ENCODE data around the gene MINDY4B. TPM values are rescaled to one million over a fixed set of nuclear protein-coding genes. Genes with fewer than 3 reads are reported as not detected.

The MINDY4B gene
- total and polyA plus RNA-seq, 2 of the 8 experiments (the other 6 are each of a cell fraction or from before 2014, with no cell fraction given), result not detected

- WGBS, 2 experiments (ENCODE audit: extremely low coverage in 1 of 2, insufficient coverage in 1 of 2, insufficient read length in 1 of 2, insufficient replicate concordance in 2 of 2, low coverage in 1 of 2, low lambda C conversion rate in 2 of 2, missing lambda C conversion rate in 1 of 2), result 73% methylated on average over 2 of the region's 2 CpGs; no CpG with 5 or more reads in 1 of the 2 experiments
- Histone ChIP-seq H2AFZ (ENCODE audit: low read length) (no peak overlapping the region), H2BK20ac (ENCODE audit: low read length) (no peak overlapping the region), H3K9me3 (ENCODE audit: insufficient read depth in 2 of 2, low read depth in 1 of 2, low read length in 1 of 2) (no peaks in the 10 kb centered on the region), H3K4me2 (ENCODE audit: insufficient read depth in 1 of 2, low read depth in 2 of 2, low read length in 2 of 2) (no peak overlapping the region), H4K8ac (ENCODE audit: extremely low read depth, insufficient read depth, low read length) (no peak overlapping the region), H3K56ac (replicated peaks; ENCODE audit: insufficient read length, low read depth, low read length) (no peak overlapping the region), H3K23me2 (ENCODE audit: low read depth, low read length) (no peaks in the 10 kb centered on the region), H3K4ac (replicated peaks; ENCODE audit: insufficient read length, low read depth, low read length) (no peak overlapping the region), H4K20me1 (replicated peaks in 1 of 2; ENCODE audit: control insufficient read depth in 1 of 2, insufficient read depth in 2 of 2, low read length in 2 of 2) (no peaks in the 10 kb centered on the region), H3K14ac (ENCODE audit: insufficient read length) (no peak overlapping the region), H3K4me1 (replicated peaks in 1 of 4; ENCODE audit: control insufficient read depth in 3 of 4, insufficient read depth in 4 of 4, low read length in 3 of 4) (no peaks in the 10 kb centered on the region), H3K4me3 (ENCODE audit: extremely low read depth in 1 of 4, insufficient read depth in 2 of 4, low read depth in 3 of 4, low read length in 4 of 4) (no peak overlapping the region), H2AK5ac (ENCODE audit: low read depth, low read length) (no peak overlapping the region), H3K9ac (replicated peaks in 1 of 4; ENCODE audit: extremely low read depth in 1 of 4, low read depth in 3 of 4, low read length in 3 of 4) (no peak overlapping the region), H4K91ac (replicated peaks; ENCODE audit: insufficient read length, low read length) (no peak overlapping the region), H2BK12ac (ENCODE audit: low read depth, low read length) (no peak overlapping the region), H2BK120ac (replicated peaks; ENCODE audit: low read depth, low read length) (no peak overlapping the region), H2BK5ac (ENCODE audit: low read depth, low read length) (no peak overlapping the region), H3K79me2 (ENCODE audit: control insufficient read depth in 1 of 2, insufficient read depth in 2 of 2, low read length in 2 of 2) (no peaks in the 10 kb centered on the region), H2BK15ac (ENCODE audit: low read length) (no peak overlapping the region), H4K5ac (ENCODE audit: insufficient read length, low read depth, low read length) (no peak overlapping the region), H3K18ac (ENCODE audit: extremely low read depth, low read length) (no peak overlapping the region), H3K27ac (ENCODE audit: low read depth, low read length) (no peak overlapping the region), H3K36me3 (ENCODE audit: control insufficient read depth in 2 of 4, insufficient read depth in 4 of 4, low read length in 3 of 4) (no peaks in the 10 kb centered on the region), H3K27me3 (replicated peaks in 1 of 4; ENCODE audit: control insufficient read depth in 3 of 4, extremely low read depth in 1 of 4, insufficient read depth in 3 of 4, low read length in 3 of 4) (peaks cover 0 to 1% (median 0%) of the 10 kb centered on the region in 4 experiments; a peak in 1 of 7 replicates), H3K79me1 (ENCODE audit: low read depth, low read length) (no peaks in the 10 kb centered on the region), H3K23ac (ENCODE audit: insufficient read length) (no peak overlapping the region)
- ChIA-PET CTCF (ENCODE audit: partially characterized antibody) (interaction anchor here (0.6 to 1.8 kb wide), 5 partner anchors 10 to 264 kb away, joined by 3 to 5 read pairs (median 3); no protein-coding TSS in a partner anchor), POLR2A (ENCODE audit: partially characterized antibody) (no interaction called here)
- FAIRE-seq, result no peak
- TF ChIP-seq BCL11A (IDR thresholded peaks at IDR 0.05; ENCODE audit: low read depth in 2 of 2, low read length in 2 of 2) (no peak), TAF7 (optimal IDR thresholded peaks at IDR 0.05; ENCODE audit: borderline replicate concordance, low read depth, low read length) (no peak), GTF2F1 (IDR thresholded peaks at IDR 0.05; ENCODE audit: borderline replicate concordance, low read depth, low read length) (no peak), NANOG (IDR thresholded peaks at IDR 0.05; ENCODE audit: insufficient read depth, low read depth, low read length, poor library complexity, severe bottlenecking) (no peak), CHD2 (IDR thresholded peaks at IDR 0.05; ENCODE audit: low read length) (no peak), KDM4A (IDR thresholded peaks at IDR 0.05; ENCODE audit: low read depth, low read length, severe bottlenecking) (no peak), SAP30 (IDR thresholded peaks at IDR 0.05; ENCODE audit: insufficient read depth, insufficient replicate concordance, low read length) (no peak), YY1 (IDR thresholded peaks at IDR 0.05; ENCODE audit: low read depth, low read length) (no peak), CREB1 (IDR thresholded peaks at IDR 0.05) (no peak), SIX5 (IDR thresholded peaks at IDR 0.05; ENCODE audit: low read depth, low read length) (no peak), EGR1 (IDR thresholded peaks at IDR 0.05; ENCODE audit: borderline replicate concordance, low read depth, low read length) (no peak), CEBPB (IDR thresholded peaks at IDR 0.05; ENCODE audit: low read depth, low read length) (no peak), ZNF274 (IDR thresholded peaks at IDR 0.05; ENCODE audit: borderline replicate concordance, extremely low read depth, low read length) (no peak)
- TF ChIP-seq, protein P1, sequence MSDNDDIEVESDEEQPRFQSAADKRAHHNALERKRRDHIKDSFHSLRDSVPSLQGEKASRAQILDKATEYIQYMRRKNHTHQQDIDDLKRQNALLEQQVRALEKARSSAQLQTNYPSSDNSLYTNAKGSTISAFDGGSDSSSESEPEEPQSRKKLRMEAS (IDR thresholded peaks at IDR 0.05), result no peak
- no peak for DNase-seq (ENCODE audit: low read depth in 1 of 2, low spot score in 2 of 2)
Measured at GRCh38 chr3:150878996-150879575, 26.2 kb downstream of the MINDY4B start.

Measured in H1 (cell line).